GM12801 (cell line): ENCODE measurements around the gene SCN5A.

Experiments
- CTCF ChIP-seq: IDR thresholded peaks from one replicate; pipeline ENCODE4 v1.5.1; 2011; ENCODE audit warnings: control low read depth; ENCODE audit not compliant: insufficient read length; ENCODE audit errors: extremely low read depth

Gene SCN5A

GRCh38 chr3:38634111-38634510, 15.4 kb downstream of the SCN5A start:
- TF ChIP-seq CTCF = no peak

GRCh38 chr3:38632989-38633388, 16.5 kb downstream of the SCN5A start:
- no peak for TF ChIP-seq CTCF

GRCh38 chr3:38630606-38631005, 18.9 kb downstream of the SCN5A start:
- TF ChIP-seq CTCF = no peak

- TF ChIP-seq CTCF = no peak
Observed at GRCh38 chr3:38630070-38630469, 19.4 kb downstream of the SCN5A start.

- TF ChIP-seq CTCF = no peak
Observed at GRCh38 chr3:38628835-38629234, 20.7 kb downstream of the SCN5A start.

- no peak for TF ChIP-seq CTCF
Observed at GRCh38 chr3:38627956-38628355, 21.5 kb downstream of the SCN5A start.

- TF ChIP-seq CTCF = no peak
Observed at GRCh38 chr3:38626171-38626570, 23.3 kb downstream of the SCN5A start.

- TF ChIP-seq CTCF = no peak
Observed at GRCh38 chr3:38623539-38623938, 25.9 kb downstream of the SCN5A start.
